ENCODE data around the gene STARD9.
A peak's percentile ranks its signal among the peaks of the same experiment; 100 is the strongest.
"Not testable (repeated sequence)": the region's sequence is repeated elsewhere in the genome, so short reads cannot be mapped to it uniquely, and the experiment has no call there.

The STARD9 gene

GRCh38 chr15:42576776-42577175 lies 1.4 kb downstream of the STARD9 start:
- CTCF ChIA-PET = no interaction called here
- H3K27ac Mint-ChIP-seq = no peak overlapping the region

GRCh38 chr15:42577514-42578031 lies 2.2 kb downstream of the STARD9 start:
- H3K4me3 Mint-ChIP-seq = peak overlapping the region; percentile 13
- no peak for DNase-seq
- H3K36me3 Mint-ChIP-seq = peaks cover 4% of the 10 kb centered on the region
- H3K4me1 Mint-ChIP-seq = peaks cover 63% of the 10 kb centered on the region
- CTCF ChIA-PET = interaction anchor here (1.0 kb wide), 1 partner anchor 63 kb away, joined by 3 read pairs; no protein-coding TSS in a partner anchor
- no peak overlapping the region for H3K27ac Mint-ChIP-seq
- H3K9me3 Mint-ChIP-seq = no peaks in the 10 kb centered on the region
- H3K27me3 Mint-ChIP-seq = peaks cover 70% of the 10 kb centered on the region

More at GRCh38 chr15:42576776-42577175, 1.4 kb downstream of the STARD9 start:
- peaks cover 55% of the 10 kb centered on the region for H3K4me1 Mint-ChIP-seq
- peak overlapping the region; percentile 89 for H3K4me3 Mint-ChIP-seq
- H3K36me3 Mint-ChIP-seq = peaks cover 5% of the 10 kb centered on the region
- H3K27me3 Mint-ChIP-seq = peaks cover 68% of the 10 kb centered on the region
- DNase-seq = no peak
- H3K9me3 Mint-ChIP-seq = no peaks in the 10 kb centered on the region

DNA sequence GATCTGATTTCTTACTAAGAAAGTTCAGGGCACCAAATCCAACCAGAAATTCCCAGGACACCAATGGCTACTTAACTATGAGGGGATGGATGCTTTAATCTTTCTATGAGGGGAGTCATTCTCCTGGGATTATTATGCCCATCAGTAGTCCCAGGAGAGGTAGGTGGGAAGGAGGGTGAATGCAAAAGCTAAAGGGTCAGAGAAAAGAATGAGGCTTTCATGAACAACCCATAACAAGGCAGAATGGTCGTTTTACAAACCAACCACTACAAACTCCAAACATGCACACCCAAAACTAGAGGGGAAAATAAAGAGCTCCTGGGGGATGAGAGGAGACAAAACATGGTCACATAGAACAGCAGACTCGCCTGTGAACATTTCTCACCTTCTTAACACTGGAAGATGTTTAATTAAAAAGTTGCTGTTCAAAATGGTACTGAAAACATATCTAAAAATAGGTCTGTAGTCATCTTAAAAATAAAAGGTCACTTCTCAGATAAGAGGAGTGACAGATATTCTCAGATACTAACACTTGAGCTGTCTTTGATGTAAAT lies 3.7 kb downstream of the STARD9 start:
- peaks cover 4% of the 10 kb centered on the region for H3K36me3 Mint-ChIP-seq
- H3K27ac Mint-ChIP-seq = no peak overlapping the region
- no peaks in the 10 kb centered on the region for H3K9me3 Mint-ChIP-seq
- peaks cover 68% of the 10 kb centered on the region for H3K27me3 Mint-ChIP-seq
- peaks cover 63% of the 10 kb centered on the region for H3K4me1 Mint-ChIP-seq
- H3K4me3 Mint-ChIP-seq = no peak overlapping the region
- CTCF ChIA-PET = no interaction called here
- no peak for DNase-seq

DNA sequence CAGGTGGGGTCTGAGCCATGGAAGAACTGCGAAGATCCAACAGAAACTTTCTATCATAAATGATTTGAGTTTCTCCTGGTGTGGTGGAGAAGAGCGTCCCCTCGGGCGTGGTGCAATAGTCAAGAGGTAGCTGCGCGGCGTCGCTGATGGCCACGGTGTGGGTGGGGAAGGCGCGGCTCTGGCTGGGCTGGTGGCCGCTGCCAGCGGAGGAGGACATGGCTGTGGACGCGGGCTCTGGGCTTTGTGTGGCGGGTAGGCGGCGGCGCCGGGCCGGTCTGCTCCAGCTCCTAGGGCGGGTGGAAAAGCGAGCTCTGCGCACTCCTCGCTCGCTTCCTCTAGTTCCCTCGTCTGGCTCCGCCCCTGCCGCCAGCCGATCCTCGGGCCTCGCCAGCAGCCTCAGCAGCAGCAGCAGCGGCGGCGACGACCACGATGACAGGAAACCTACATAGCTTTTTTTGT lies 5.9 kb downstream of the STARD9 start:
- Mint-ChIP-seq H3K27ac (peak overlapping the region; percentile 67), H3K4me1 (peaks cover 52% of the 10 kb centered on the region), H3K9me3 (no peaks in the 10 kb centered on the region), H3K36me3 (peaks cover 8% of the 10 kb centered on the region), H3K27me3 (peaks cover 56% of the 10 kb centered on the region), H3K4me3 (peak overlapping the region; percentile 72)
- DNase-seq = peak; percentile 89
- CTCF ChIA-PET = interaction anchor here (1.2 to 1.6 kb wide), 3 partner anchors 10 to 26 kb away, joined by 3 to 4 read pairs (median 3); no protein-coding TSS in a partner anchor

- peaks cover 8% of the 10 kb centered on the region for H3K36me3 Mint-ChIP-seq
- no peak overlapping the region for H3K27ac Mint-ChIP-seq
- H3K4me1 Mint-ChIP-seq = peaks cover 39% of the 10 kb centered on the region
- H3K27me3 Mint-ChIP-seq = peaks cover 41% of the 10 kb centered on the region
- CTCF ChIA-PET = interaction anchor here (1.1 to 1.3 kb wide), 2 partner anchors 9 to 26 kb away, joined by 3 to 5 read pairs; no protein-coding TSS in a partner anchor
- DNase-seq = no peak
- H3K9me3 Mint-ChIP-seq = no peaks in the 10 kb centered on the region
- H3K4me3 Mint-ChIP-seq = no peak overlapping the region
Observed at GRCh38 chr15:42582569-42583375, 7.4 kb downstream of the STARD9 start.

DNA sequence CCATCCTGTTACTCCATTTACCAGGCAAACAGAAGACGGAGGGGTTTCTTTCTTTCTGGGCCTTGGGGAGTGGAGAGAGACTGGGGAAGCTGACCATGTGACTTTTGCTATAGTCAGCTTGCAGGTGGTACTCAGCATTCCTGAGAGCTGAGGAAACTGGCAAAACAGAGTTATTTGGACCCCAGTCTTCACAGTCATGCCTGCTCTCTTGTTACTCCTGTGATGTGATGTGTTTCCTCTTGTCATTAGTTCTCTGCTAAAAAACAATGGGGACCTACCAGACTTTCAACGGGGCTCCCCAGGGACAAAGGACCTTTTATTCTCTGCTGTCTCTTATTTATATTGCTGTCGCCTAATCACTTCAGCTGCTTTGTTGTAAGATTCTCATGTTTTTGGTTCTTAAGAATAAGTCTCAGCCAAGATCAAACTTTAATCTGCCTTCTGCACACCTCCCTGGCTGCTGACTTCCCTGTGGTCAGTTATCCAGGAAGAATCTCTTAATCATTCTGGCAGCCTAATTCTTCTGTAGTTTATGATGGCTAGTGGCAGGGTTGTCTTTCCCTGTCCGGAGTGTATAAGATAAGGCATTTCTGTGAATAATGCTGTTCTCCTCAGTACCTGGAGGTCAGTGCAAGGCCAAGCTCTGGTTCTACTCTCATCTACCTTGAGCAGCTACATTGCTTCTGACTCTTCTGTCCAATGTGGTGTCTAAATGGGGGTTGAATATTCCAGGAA lies 8.8 kb downstream of the STARD9 start:
- CTCF ChIA-PET = no interaction called here
- Mint-ChIP-seq H3K27ac (no peak overlapping the region), H3K9me3 (no peaks in the 10 kb centered on the region), H3K4me1 (peaks cover 31% of the 10 kb centered on the region), H3K4me3 (no peak overlapping the region), H3K36me3 (peaks cover 9% of the 10 kb centered on the region), H3K27me3 (peaks cover 28% of the 10 kb centered on the region)
- DNase-seq = no peak

DNA sequence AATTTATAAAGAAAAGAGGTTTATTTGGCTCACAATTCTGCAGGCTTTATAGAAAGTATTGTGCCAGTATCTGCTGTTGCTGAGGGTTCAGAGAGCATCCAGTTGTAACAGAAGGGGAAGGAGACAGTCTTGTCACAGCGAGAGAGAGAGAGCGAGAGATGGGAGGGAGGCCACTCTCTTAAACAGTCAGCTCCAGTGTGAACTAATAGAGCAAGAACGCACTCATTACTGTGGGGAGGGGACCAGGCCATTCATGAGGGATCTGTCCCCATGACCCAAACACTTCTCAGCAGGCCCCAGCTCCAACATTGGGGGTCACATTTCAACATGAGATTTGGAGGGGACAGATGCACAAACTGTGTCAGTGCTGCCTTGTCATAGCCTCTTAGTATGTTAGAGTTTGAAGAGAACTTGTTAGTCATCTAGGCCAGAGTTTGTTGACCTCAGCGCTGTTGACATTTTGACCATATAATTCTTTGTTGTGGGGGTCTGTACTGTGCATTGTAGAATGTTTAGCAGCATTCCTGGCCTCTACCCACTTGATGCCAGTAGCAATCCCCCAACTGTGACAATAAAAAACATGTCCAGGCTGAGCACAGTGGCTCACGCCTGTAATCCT lies 15.3 kb downstream of the STARD9 start:
- Mint-ChIP-seq H3K27me3 (no peaks in the 10 kb centered on the region), H3K27ac (no peak overlapping the region), H3K36me3 (peaks cover 8% of the 10 kb centered on the region), H3K4me1 (no peaks in the 10 kb centered on the region), H3K4me3 (no peak overlapping the region), H3K9me3 (no peaks in the 10 kb centered on the region)
- CTCF ChIA-PET = interaction anchor here (0.7 to 1.4 kb wide), 4 partner anchors 10 to 382 kb away, joined by 3 to 4 read pairs (median 3); partner anchors contain the start of gene STARD9
- no peak for DNase-seq

- Mint-ChIP-seq H3K27me3 (no peaks in the 10 kb centered on the region), H3K36me3 (peaks cover 4% of the 10 kb centered on the region), H3K4me3 (no peak overlapping the region), H3K4me1 (no peaks in the 10 kb centered on the region), H3K9me3 (no peaks in the 10 kb centered on the region), H3K27ac (no peak overlapping the region)
- no peak for DNase-seq
- CTCF ChIA-PET = interaction anchor here (0.7 to 1.4 kb wide), 6 partner anchors 8 to 300 kb away, joined by 3 to 5 read pairs (median 4); partner anchors contain the start of gene STARD9
Observed at GRCh38 chr15:42591238-42591934, 16.0 kb downstream of the STARD9 start.

DNA sequence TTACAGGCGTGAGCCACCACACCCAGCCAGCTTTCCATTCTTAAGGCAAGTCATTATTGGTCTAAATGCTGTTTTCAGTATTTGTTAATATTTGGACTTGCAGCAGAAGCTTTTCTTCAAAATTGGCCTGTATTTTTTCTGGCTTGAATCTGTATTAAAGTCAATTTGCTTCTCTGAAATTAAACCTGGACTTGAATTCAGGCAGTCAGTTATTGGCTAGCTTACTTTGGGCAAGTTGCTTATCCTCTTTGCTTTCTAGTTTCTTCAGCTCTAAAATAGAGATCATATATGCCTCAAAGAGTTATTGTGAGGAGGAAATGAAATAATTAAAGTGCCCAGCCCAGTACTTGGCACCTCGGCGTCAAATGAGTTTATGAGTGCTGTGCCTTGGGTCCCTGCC lies 17.3 kb downstream of the STARD9 start:
- Mint-ChIP-seq H3K27me3 (no peaks in the 10 kb centered on the region), H3K9me3 (no peaks in the 10 kb centered on the region), H3K27ac (no peak overlapping the region), H3K4me1 (no peaks in the 10 kb centered on the region), H3K4me3 (no peak overlapping the region), H3K36me3 (peaks cover 4% of the 10 kb centered on the region)
- CTCF ChIA-PET = interaction anchor here (0.9 kb wide), 1 partner anchor 15 kb away, joined by 4 read pairs; no protein-coding TSS in a partner anchor
- DNase-seq = no peak

- H3K9me3 Mint-ChIP-seq = no peaks in the 10 kb centered on the region
- CTCF ChIA-PET = interaction anchor here (0.9 kb wide), 1 partner anchor 15 kb away, joined by 4 read pairs; no protein-coding TSS in a partner anchor
- DNase-seq = no peak
- H3K27me3 Mint-ChIP-seq = no peaks in the 10 kb centered on the region
- H3K27ac Mint-ChIP-seq = no peak overlapping the region
- H3K4me1 Mint-ChIP-seq = no peaks in the 10 kb centered on the region
- H3K4me3 Mint-ChIP-seq = no peak overlapping the region
- peaks cover 3% of the 10 kb centered on the region for H3K36me3 Mint-ChIP-seq
Observed at GRCh38 chr15:42593143-42593542, 17.7 kb downstream of the STARD9 start.

- Mint-ChIP-seq H3K27ac (no peak overlapping the region), H3K9me3 (no peaks in the 10 kb centered on the region), H3K4me3 (no peak overlapping the region), H3K27me3 (no peaks in the 10 kb centered on the region), H3K4me1 (no peaks in the 10 kb centered on the region), H3K36me3 (peaks cover 3% of the 10 kb centered on the region)
- DNase-seq = no peak
- CTCF ChIA-PET = no interaction called here
Observed at GRCh38 chr15:42594095-42594494, 18.7 kb downstream of the STARD9 start.

DNA sequence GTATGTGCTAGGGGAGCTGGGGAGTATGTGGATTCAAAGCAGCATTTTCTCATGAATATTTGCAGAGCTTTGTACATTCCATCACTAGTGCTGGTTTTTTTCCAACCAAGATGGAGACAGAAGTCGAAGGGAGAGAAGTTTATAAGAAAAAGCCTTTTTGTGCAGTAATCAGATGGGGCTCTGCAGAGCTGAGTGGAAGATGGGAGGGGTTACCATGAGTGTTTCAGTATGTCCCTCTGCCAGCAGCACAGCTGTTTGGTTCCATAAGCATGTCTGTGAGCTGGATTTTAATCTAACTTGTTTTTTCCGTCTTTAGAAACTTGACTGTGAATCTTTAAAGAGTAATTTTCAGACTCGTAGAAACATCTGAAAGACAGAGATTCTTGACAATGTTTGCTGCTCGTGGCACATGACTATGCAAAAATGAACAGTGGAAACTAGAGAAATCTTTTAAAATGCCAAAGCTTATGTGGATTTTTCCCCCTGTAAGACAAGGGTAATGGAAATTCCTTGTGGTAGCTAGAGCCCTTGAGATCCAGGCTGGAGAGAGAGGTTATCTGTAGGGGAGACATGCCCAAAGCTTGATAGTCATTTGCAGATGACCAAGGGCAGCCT lies 20.3 kb downstream of the STARD9 start:
- no peak overlapping the region for H3K4me3 Mint-ChIP-seq
- H3K4me1 Mint-ChIP-seq = no peaks in the 10 kb centered on the region
- H3K9me3 Mint-ChIP-seq = no peaks in the 10 kb centered on the region
- CTCF ChIA-PET = no interaction called here
- H3K36me3 Mint-ChIP-seq = peaks cover 10% of the 10 kb centered on the region
- DNase-seq = no peak
- H3K27ac Mint-ChIP-seq = no peak overlapping the region
- H3K27me3 Mint-ChIP-seq = no peaks in the 10 kb centered on the region

- peaks cover 24% of the 10 kb centered on the region for H3K36me3 Mint-ChIP-seq
- not testable (repeated sequence) for H3K27me3 Mint-ChIP-seq, H3K9me3 Mint-ChIP-seq, H3K27ac Mint-ChIP-seq, H3K4me3 Mint-ChIP-seq, DNase-seq
- peaks cover 35% of the 10 kb centered on the region for H3K4me1 Mint-ChIP-seq
- CTCF ChIA-PET = interaction anchor here (1.4 kb wide), 1 partner anchor 10 kb away, joined by 4 read pairs; no protein-coding TSS in a partner anchor
Observed at GRCh38 chr15:42601316-42601715, 25.9 kb downstream of the STARD9 start.

All from activated naive CD4-positive, alpha-beta T cell treated with anti-CD3 and anti-CD28 coated beads, Interleukin-2, amount 10 ng/mL, durations not matched to agents 7 days and 5 days (primary cell).